K562 (cell line): ENCODE results near the gene DNPEP. TPM values are rescaled to one million over a fixed set of nuclear protein-coding genes. Genes with fewer than 3 reads are reported as not detected.

Experiments
- ATAC-seq: fragments of 200-7000 bp; cut with Tn5 transposase; 3 replicates; pipeline ENCODE4 v1.9.1; 2020; ENCODE audit warnings: moderate library complexity
- BruUV-seq: library from RNA; stranded (reverse); fragments of 400-500 nt; replicated peaks from 2 replicates; lab custom pipeline; 2021; lab: Mats Ljungman, UMichigan
- CTCF ChIA-PET: fragments of 300-600 bp; formaldehyde crosslinking; extraction: SDS; loops from one replicate; lab custom pipeline; 2021; ENCODE audit warnings: low intra/inter-chr PET ratio; lab: Yijun Ruan, JAX
- POLR2A ChIA-PET: fragments of 300-600, 350-650 bp; sonication (Branson Sonifier 250); formaldehyde crosslinking; extraction: SDS; loops from one replicate; lab custom pipeline; 2021; ENCODE audit warnings: antibody characterized with exemption, inconsistent platforms; lab: Yijun Ruan, JAX
- DNase-seq, 4 experiments: peaks; one replicate each; pipeline versions ENCODE4 v3.0.0 to v3.0.0-alpha.2; 2011 to 2018; ENCODE audit warnings: low spot score in 3 of 4, mixed read lengths in 3 of 4; ENCODE audit errors: extremely low read depth in 1 of 4
- FAIRE-seq: peaks from 2 replicates; lab custom pipeline; 2011; peaks lifted over from hg19 to GRCh38; lab: Jason Lieb, UNC
- H2AFZ ChIP-seq: 2 replicates; pipeline ENCODE4 v1.6.0; 2011; ENCODE audit warnings: low read depth, low read length, control low read depth, inconsistent platforms
- H3K27ac ChIP-seq: fragments of 200-600 bp; 3 replicates; pipeline ENCODE4 v1.8.0; 2011; ENCODE audit warnings: low read depth, mild to moderate bottlenecking, control low read depth, inconsistent platforms, low read length, moderate library complexity, mixed read lengths; ENCODE audit errors: extremely low read depth
- H3K27me3 ChIP-seq, 2 experiments: fragments of 300-600 bp in 1 of 2; 2 replicates in 1 of 2; 3 replicates in 1 of 2; pipeline versions ENCODE4 v1.6.0 to v1.8.0; 2011; ENCODE audit warnings: inconsistent platforms in 2 of 2, low read length in 2 of 2, mild to moderate bottlenecking in 1 of 2, mixed read lengths in 1 of 2, moderate library complexity in 1 of 2; ENCODE audit not compliant: control insufficient read depth in 2 of 2, insufficient read depth in 2 of 2
- H3K36me3 ChIP-seq: fragments of 300-600 bp; 3 replicates; pipeline ENCODE4 v1.8.0; 2011; ENCODE audit warnings: mild to moderate bottlenecking, low read length, inconsistent platforms; ENCODE audit not compliant: control insufficient read depth, insufficient read depth
- H3K4me1 ChIP-seq, 2 experiments: fragments of 200-600 bp in 1 of 2; replicated peaks in 1 of 2; 2 replicates in 1 of 2; 3 replicates in 1 of 2; pipeline versions ENCODE4 v1.5.1 to v1.8.0; 2011; ENCODE audit warnings: inconsistent platforms in 2 of 2, low read length in 2 of 2, mild to moderate bottlenecking in 1 of 2, mixed read lengths in 1 of 2, moderate library complexity in 1 of 2; ENCODE audit not compliant: control insufficient read depth in 2 of 2, insufficient read depth in 2 of 2
- H3K4me2 ChIP-seq: 2 replicates; pipeline ENCODE4 v1.6.1; 2011; ENCODE audit warnings: low read length, control low read depth, inconsistent platforms, mixed read lengths; ENCODE audit not compliant: insufficient read depth
- H3K4me3 ChIP-seq: fragments of 200-600 bp; sonication (generic), shearing (Covaris generic); 2 replicates; pipeline ENCODE4 v1.5.1; 2016; ENCODE audit warnings: control low read depth, inconsistent platforms
- H3K79me2 ChIP-seq: fragments of 200-600 bp; 3 replicates; pipeline ENCODE4 v1.8.0; 2011; ENCODE audit warnings: low read length, inconsistent platforms; ENCODE audit not compliant: control insufficient read depth, insufficient read depth
- H3K9ac ChIP-seq, 2 experiments: 2 replicates each; pipeline versions ENCODE4 v1.6.0 to v1.6.1; 2011; ENCODE audit warnings: low read depth in 2 of 2, low read length in 2 of 2, control low read depth in 1 of 2, inconsistent platforms in 1 of 2, mild to moderate bottlenecking in 1 of 2, mixed read lengths in 1 of 2; ENCODE audit not compliant: insufficient read depth in 1 of 2
- H3K9me1 ChIP-seq: one replicate; pipeline ENCODE4 v1.6.0; 2011; ENCODE audit warnings: inconsistent platforms, mild to moderate bottlenecking, low read length, moderate library complexity; ENCODE audit not compliant: control insufficient read depth, insufficient read depth
- H3K9me3 ChIP-seq: replicated peaks from 2 replicates; pipeline ENCODE4 v1.5.1; 2011; ENCODE audit warnings: low read depth, low read length, inconsistent platforms; ENCODE audit not compliant: control insufficient read depth, insufficient read depth
- H4K20me1 ChIP-seq: replicated peaks from 2 replicates; pipeline ENCODE4 v1.6.1; 2011; ENCODE audit warnings: low read length, inconsistent platforms, mixed read lengths; ENCODE audit not compliant: control insufficient read depth, insufficient read depth
- CHD2 ChIP-seq: IDR thresholded peaks from 2 replicates; pipeline ENCODE4 v1.6.1; 2011; ENCODE audit warnings: low read depth, low read length
- ETS2 ChIP-seq: IDR thresholded peaks from 2 replicates; pipeline ENCODE4 v1.6.1; 2016; ENCODE audit warnings: borderline replicate concordance, missing genetic modification characterization, mild to moderate bottlenecking, moderate library complexity, missing compliant biosample characterization; ENCODE audit not compliant: poor library complexity, severe bottlenecking
- HDAC8 ChIP-seq: fragments of 450-650 bp; IDR thresholded peaks from 2 replicates; pipeline ENCODE4 v1.6.1; 2016; ENCODE audit warnings: mild to moderate bottlenecking, missing genetic modification characterization, moderate library complexity, missing compliant biosample characterization
- JUNB ChIP-seq: fragments of 450-650 bp; formaldehyde crosslinking; conservative IDR thresholded peaks from 2 replicates; pipeline ENCODE4 v1.4.0; 2020; ENCODE audit warnings: mild to moderate bottlenecking
- KDM1A ChIP-seq, 2 experiments: fragments of 450-650 bp; IDR thresholded peaks; 2 replicates each; pipeline ENCODE4 v1.6.1; 2016; ENCODE audit warnings: mild to moderate bottlenecking in 2 of 2
- L3MBTL2 ChIP-seq: fragments of 450-650 bp; IDR thresholded peaks from 2 replicates; pipeline ENCODE4 v1.6.1; 2016; ENCODE audit warnings: mild to moderate bottlenecking, moderate library complexity
- NCOA1 ChIP-seq: fragments of 450-650 bp; IDR thresholded peaks from 2 replicates; pipeline ENCODE4 v1.6.1; 2016; ENCODE audit warnings: low read depth
- ZNF347 ChIP-seq: fragments of 450-650 bp; formaldehyde crosslinking; IDR thresholded peaks from 2 replicates; pipeline ENCODE4 v1.4.0; 2020; ENCODE audit warnings: low read depth, mild to moderate bottlenecking, moderate library complexity
- ZNF830 ChIP-seq: fragments of 250-450 bp; sonication (Bioruptor Pico); IDR thresholded peaks from 2 replicates; pipeline ENCODE4 v1.5.0; 2021; ENCODE audit warnings: mild to moderate bottlenecking
- WGBS: fragments of 100-300 bp; shearing (Covaris generic); methylation state at CpG from one replicate; pipeline ENCODE4 v1.1.6; 2016; ENCODE audit warnings: low coverage, mixed read lengths; ENCODE audit not compliant: insufficient coverage; ENCODE audit errors: missing lambda C conversion rate; 5-methylcytosine and 5-hydroxymethylcytosine counted together
- in situ Hi-C: fragments of 300-500 bp; cut with MboI; formaldehyde crosslinking; loops from 4 replicates; pipeline ENCODE4 v1.15.0; 2018; ENCODE audit warnings: inconsistent platforms, mixed read lengths
- intact Hi-C: fragments of 100-400 bp; cut with micrococcal nuclease; formaldehyde crosslinking; loops from 2 replicates; pipeline ENCODE4 v1.14.2; 2022
- polyA plus RNA-seq, 8 experiments: library from polyadenylated mRNA; depleted of rRNA in 4 of 8; stranded (reverse) in 5 of 8; unstranded in 3 of 8; fragments of >200 nt; fragmentation: Nextera tagmentation in 2 of 8; fragmentation: Illumina TruSeq in 1 of 8; extraction: Ambion mirVana in 2 of 8; extraction: Trizol in 1 of 8; gene quantifications; 2 replicates each; pipeline versions ENCODE4 v1.2.1 to v1.2.3, GENCODE V29; 2011 to 2014; ENCODE audit warnings: inconsistent platforms in 1 of 8, missing spikeins in 1 of 8
- total RNA-seq, 7 experiments: library from RNA; depleted of rRNA in 6 of 7; stranded (reverse); fragments of >200 nt in 6 of 7; fragmentation: Illumina TruSeq in 2 of 7; extraction: Trizol in 2 of 7; gene quantifications; 2 replicates each; pipeline versions ENCODE4 v1.2.1 to v1.2.3, GENCODE V29; 2011 to 2021; ENCODE audit warnings: low replicate concordance in 1 of 7
- TF ChIP-seq, protein P1 (sequence below): fragments of 200-800 bp; sonication (Bioruptor generic); IDR thresholded peaks from 2 replicates; pipeline ENCODE4 v1.6.1; 2017; ENCODE audit warnings: missing genetic modification characterization, missing compliant biosample characterization

Gene DNPEP
- total and polyA plus RNA-seq, 9 of the 15 experiments (the other 6 are each of a cell fraction or from before 2014, with no cell fraction given): 34.6 to 71.4 (median 45.5) TPM

DNA sequence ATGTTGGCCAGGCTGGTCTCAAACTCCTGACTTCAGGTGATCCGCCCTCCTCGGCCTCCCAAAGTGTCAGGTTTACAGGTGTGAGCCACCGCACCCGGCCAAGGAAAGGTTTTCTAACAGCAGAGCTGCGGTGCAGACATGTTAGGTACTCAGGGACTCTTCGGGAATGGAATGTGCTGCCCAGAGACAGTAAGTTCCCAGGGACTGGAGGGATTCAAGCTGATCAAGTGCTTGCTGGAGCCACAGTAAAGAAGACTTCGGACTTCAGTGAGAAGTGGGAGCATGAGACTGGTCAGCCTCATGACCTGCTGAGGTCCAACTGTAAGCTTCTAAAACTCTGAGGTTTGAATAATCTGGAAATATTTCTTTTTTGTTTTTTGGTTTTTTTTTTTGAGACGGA, 22.7 kb upstream of the DNPEP start:
- intact Hi-C loops: no loop called here
- Histone ChIP-seq H3K9me3 (peaks cover 4% of the 10 kb centered on the region), H4K20me1 (no peaks in the 10 kb centered on the region), H3K36me3 (no peaks in the 10 kb centered on the region), H3K9me1 (no peaks in the 10 kb centered on the region), H3K4me1 (peaks cover 10 to 13% of the 10 kb centered on the region in 2 experiments; a peak in 4 of 5 replicates), H3K4me2 (no peak overlapping the region), H3K4me3 (no peak overlapping the region), H3K9ac (no peak overlapping the region), H2AFZ (no peak overlapping the region), H3K27ac (no peak overlapping the region), H3K79me2 (no peaks in the 10 kb centered on the region), H3K27me3 (no peaks in the 10 kb centered on the region)
- no peak for DNase-seq
- in situ Hi-C loops: no loop called here
- no TSS peak for BruUV-seq
- no peak for ATAC-seq
- TF ChIP-seq CHD2: no peak
- TF ChIP-seq KDM1A (IDR thresholded peaks at IDR 0.05): no peak
- TF ChIP-seq ZNF830: no peak
- TF ChIP-seq, protein P1, sequence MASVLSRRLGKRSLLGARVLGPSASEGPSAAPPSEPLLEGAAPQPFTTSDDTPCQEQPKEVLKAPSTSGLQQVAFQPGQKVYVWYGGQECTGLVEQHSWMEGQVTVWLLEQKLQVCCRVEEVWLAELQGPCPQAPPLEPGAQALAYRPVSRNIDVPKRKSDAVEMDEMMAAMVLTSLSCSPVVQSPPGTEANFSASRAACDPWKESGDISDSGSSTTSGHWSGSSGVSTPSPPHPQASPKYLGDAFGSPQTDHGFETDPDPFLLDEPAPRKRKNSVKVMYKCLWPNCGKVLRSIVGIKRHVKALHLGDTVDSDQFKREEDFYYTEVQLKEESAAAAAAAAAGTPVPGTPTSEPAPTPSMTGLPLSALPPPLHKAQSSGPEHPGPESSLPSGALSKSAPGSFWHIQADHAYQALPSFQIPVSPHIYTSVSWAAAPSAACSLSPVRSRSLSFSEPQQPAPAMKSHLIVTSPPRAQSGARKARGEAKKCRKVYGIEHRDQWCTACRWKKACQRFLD (CRISPR knock-in tag): no peak
- no peak for TF ChIP-seq ETS2 (tag)
- TF ChIP-seq L3MBTL2: no peak
- no peak for TF ChIP-seq NCOA1
- no peak for TF ChIP-seq HDAC8 (tag)
- TF ChIP-seq JUNB (CRISPR knock-in tag): no peak
- TF ChIP-seq ZNF347: no peak
- no peak for FAIRE-seq
- 49% methylated on average over 5 of the region's 8 CpGs for WGBS
- POLR2A ChIA-PET: no interaction called here
- CTCF ChIA-PET: no interaction called here
